Measurements from ENCODE around the gene SLC37A1.
"Not testable (repeated sequence)": the region's sequence is repeated elsewhere in the genome, so short reads cannot be mapped to it uniquely, and the experiment has no call there.

The SLC37A1 gene

GRCh38 chr21:42615924-42616323, 102.3 kb downstream of the SLC37A1 start:
- DNase-seq (ENCODE audit: insufficient read length, low spot score): no peak
- no peak for FAIRE-seq
- TF ChIP-seq POLR2A (IDR thresholded peaks at IDR 0.05; ENCODE audit: low read depth, low read length): no peak

DNA sequence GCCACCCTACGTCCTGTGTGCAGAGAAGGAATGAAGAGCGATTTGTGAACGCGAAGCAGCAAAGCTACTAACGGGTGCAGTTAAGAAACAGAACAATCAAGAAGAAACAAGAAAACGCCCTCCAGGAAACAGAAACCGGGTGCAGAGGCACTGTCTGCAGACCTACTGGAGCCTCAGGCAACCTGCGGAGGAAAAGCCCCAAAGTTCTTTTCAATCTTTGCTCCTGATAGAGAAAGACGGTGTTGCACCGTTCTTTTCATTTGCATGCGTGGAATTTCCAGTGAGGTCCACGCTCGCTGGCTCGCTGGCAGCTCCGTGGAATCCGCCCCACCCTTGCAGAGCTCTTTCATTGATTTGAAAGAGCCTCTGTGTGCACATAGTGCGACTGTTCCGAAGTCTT, 102.8 kb downstream of the SLC37A1 start:
- no peak for FAIRE-seq
- no peak for TF ChIP-seq POLR2A (IDR thresholded peaks at IDR 0.05; ENCODE audit: low read depth, low read length)
- no peak for DNase-seq (ENCODE audit: insufficient read length, low spot score)

DNA sequence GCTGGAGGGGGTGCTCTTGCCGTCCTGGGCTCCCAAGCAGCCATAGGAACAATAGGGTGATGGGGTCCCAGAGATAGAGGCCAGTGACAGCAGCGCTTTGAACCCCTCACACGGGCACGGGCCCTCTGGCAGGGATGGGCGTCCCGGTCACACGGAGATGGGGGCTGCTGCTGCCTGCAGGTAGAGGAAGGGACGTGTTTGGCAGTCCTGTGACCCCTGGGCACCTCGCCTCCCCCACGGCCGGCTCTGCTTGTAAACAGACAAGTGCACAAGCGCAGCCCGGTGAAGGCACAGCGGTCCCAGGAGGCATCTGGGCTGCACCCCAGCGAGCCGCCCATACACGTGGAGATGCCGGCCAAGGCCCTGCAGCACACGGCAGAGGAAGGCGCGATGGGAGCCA, 103.3 kb downstream of the SLC37A1 start:
- FAIRE-seq (no peak), DNase-seq (ENCODE audit: insufficient read length, low spot score) (no peak)

DNA sequence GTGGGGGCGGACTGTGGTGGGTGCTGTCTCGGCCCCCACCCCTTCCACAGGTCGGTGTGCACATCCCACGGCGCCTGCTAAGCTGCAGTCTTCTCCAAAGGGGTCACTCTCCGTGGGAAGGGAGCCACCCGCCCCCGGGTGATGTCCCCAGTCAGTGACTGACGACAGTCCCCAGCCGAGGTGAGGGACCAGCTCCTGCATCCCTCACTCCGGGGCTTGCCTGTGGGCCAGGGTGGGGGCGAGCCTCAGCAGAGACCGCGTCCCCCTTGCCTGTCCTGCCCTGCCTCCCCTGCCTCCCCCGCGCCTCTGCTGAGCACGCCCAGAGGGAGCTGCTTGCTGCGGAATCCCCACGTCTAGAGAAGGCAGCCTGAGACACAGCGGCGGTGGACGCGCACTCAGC, 103.8 kb downstream of the SLC37A1 start:
- no peak for FAIRE-seq
- no peak for DNase-seq (ENCODE audit: insufficient read length, low spot score)
- no peak for TF ChIP-seq POLR2A (IDR thresholded peaks at IDR 0.05; ENCODE audit: low read depth, low read length)

More for the DNA sequence above, 103.3 kb downstream of the SLC37A1 start:
- no peak for TF ChIP-seq POLR2A (IDR thresholded peaks at IDR 0.05; ENCODE audit: low read depth, low read length)

DNA sequence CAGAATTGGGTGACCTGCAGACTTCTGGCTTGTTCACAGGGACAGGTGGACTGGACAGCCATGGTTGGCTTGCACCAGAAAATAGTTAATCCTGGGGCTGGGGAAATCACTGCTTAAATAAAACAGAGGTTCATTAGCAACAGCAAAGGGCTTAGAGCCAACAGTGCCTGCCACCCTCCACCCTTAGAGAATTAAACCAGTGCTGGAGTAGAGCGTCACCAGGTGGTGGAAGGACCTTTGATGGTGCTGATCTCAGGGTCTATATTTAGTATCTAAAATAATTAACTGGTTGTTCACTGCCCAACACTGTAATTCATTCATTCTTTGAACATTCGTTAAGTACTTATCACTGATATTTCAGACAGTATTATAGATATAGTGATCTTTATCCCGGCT, 105.1 kb downstream of the SLC37A1 start:
- DNase-seq (ENCODE audit: insufficient read length, low spot score) (no peak), FAIRE-seq (no peak)
- no peak for TF ChIP-seq POLR2A (IDR thresholded peaks at IDR 0.05; ENCODE audit: low read depth, low read length)

DNA sequence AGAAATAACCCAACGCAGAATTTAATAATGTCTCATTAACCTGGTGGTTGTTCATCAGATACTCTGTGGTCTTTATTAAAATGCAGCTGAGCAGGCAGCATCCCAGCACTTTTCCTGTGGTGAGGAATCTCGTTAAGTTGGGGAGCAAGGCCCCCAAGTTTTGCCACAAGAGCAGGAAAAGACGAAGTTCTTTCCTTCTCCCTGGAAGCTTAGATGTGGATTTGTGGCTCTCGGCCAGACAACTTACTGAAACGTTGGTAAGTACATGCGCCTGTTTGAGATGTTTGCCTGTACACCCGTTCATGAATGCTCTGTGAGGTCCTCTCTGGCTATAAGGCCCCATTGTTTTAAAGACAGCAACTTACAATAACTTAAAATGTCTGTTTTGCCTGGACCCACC, 105.5 kb downstream of the SLC37A1 start:
- no peak for FAIRE-seq
- no peak for DNase-seq (ENCODE audit: insufficient read length, low spot score)
- TF ChIP-seq POLR2A (IDR thresholded peaks at IDR 0.05; ENCODE audit: low read depth, low read length): no peak

DNA sequence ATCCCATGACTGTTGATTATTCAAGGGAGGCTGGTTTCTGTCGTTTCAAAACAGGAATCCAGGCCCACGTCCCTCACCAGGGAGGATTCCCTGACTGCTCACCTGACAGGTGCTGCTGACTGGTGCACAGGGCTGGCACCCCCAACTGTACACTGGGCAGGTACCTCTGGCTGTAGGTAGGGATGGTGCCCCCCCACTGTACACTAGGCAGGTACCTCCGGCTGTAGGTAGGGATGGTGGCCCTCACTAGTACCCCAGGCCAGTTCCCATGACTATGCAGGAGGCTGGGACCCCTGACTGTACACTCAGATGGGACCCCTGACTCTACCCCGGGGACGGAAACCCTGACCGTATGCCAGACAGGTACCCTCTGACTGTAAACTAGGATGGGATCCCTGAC, 106.2 kb downstream of the SLC37A1 start:
- DNase-seq (ENCODE audit: insufficient read length, low spot score) (no peak), FAIRE-seq (no peak)
- no peak for TF ChIP-seq POLR2A (IDR thresholded peaks at IDR 0.05; ENCODE audit: low read depth, low read length)

DNA sequence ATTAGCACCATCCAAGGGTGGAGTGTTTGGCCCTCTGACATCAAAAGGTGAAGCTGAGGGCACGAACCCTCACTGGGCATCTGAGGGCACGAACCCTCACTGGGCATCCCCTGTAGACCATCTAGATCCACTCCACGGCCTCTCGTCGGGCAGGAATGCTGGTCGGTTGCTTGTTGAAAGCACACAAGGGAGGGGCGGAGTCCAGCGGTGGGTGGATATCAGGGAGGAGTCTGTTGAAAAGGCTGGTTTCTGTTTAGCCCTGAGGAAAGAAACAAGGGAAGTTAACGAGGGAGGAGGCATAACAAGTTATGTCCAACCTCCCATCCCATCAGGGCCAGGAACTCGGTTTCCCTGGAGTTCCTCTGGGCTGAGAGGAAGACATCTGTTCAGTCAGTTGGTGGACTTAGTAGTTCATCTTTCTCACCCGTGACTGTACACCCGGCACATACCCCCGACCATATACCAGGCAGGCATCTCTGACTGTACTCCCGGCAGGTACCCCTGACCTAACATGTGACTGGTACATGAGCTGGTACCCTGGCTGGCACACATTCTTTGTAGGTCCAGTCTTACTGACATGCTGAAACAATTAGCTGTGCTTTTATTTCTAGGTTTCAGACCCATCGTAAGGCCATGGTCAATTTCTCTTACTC, 107.6 kb downstream of the SLC37A1 start:
- FAIRE-seq (no peak), DNase-seq (ENCODE audit: insufficient read length, low spot score) (no peak)
- TF ChIP-seq POLR2A (IDR thresholded peaks at IDR 0.05; ENCODE audit: low read depth, low read length): no peak

DNA sequence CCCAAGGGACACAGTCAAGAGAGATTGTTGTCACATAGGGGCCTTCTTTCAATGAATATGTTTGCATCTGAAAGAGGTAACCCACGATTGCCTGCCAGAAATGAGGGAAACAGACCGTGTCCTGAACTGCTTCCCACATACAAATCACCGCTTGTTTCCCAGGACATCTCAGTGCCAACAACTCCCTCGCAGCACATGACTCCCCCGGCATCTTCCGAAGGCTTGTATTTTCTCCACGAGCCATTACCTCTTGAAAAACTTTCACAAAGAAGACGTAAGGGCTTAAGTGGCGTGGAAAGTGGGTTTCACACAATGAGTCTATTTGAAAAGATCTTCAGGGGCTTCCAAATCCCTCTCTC, 108.1 kb downstream of the SLC37A1 start:
- no peak for FAIRE-seq
- no peak for TF ChIP-seq POLR2A (IDR thresholded peaks at IDR 0.05; ENCODE audit: low read depth, low read length)
- DNase-seq (ENCODE audit: insufficient read length, low spot score): no peak

DNA sequence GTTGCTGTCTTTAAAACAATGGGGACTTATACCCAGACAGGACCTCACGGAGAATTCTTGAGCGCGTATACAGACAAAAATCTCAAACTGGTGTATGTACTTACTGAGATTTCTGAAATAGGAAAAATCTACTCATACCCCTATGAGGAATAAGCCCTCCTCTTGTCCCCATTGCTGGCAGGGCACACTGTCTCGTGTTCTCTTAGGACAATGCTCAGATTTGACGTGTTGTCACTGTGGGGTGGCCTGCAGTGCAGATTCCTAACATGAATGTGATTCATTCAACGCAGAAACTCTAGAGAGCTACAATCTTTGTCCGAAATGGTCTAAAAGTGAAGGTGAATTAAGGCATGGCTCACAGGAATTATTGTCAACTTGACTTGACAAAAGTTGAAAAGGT, 108.6 kb downstream of the SLC37A1 start:
- no peak for DNase-seq (ENCODE audit: insufficient read length, low spot score)
- TF ChIP-seq POLR2A (IDR thresholded peaks at IDR 0.05; ENCODE audit: low read depth, low read length): no peak
- FAIRE-seq: no peak

GRCh38 chr21:42623694-42624093, 110.0 kb downstream of the SLC37A1 start:
- FAIRE-seq: no peak
- DNase-seq (ENCODE audit: insufficient read length, low spot score): no peak
- no peak for TF ChIP-seq POLR2A (IDR thresholded peaks at IDR 0.05; ENCODE audit: low read depth, low read length)

- no peak for TF ChIP-seq POLR2A (IDR thresholded peaks at IDR 0.05; ENCODE audit: low read depth, low read length)
- DNase-seq (ENCODE audit: insufficient read length, low spot score) (no peak), FAIRE-seq (no peak)
Observed at GRCh38 chr21:42624095-42624790, 110.6 kb downstream of the SLC37A1 start.

- no peak for TF ChIP-seq POLR2A (IDR thresholded peaks at IDR 0.05; ENCODE audit: low read depth, low read length)
- no peak for FAIRE-seq
- no peak for DNase-seq (ENCODE audit: insufficient read length, low spot score)
Observed at GRCh38 chr21:42624936-42625335, 111.3 kb downstream of the SLC37A1 start.

DNA sequence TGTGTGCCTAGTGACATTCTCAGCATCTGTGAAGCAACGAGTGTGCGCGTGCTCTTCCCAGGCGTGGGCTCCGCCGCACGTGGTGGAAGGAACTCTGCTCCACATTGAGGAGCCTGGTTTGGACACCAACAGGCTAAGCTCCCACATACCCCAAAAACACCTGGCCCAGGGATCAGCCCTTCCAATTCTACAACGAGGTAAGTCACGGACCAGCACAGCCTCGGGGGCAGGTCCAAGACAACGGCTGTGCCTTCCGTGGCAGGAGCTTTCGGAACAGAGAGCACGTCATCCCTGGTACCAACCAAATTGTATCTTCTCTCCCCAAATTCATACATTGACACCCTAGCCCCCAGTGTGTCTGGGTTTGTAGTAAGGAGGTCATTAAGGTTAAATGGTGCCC, 112.5 kb downstream of the SLC37A1 start:
- FAIRE-seq (no peak), DNase-seq (ENCODE audit: insufficient read length, low spot score) (no peak)
- no peak for TF ChIP-seq POLR2A (IDR thresholded peaks at IDR 0.05; ENCODE audit: low read depth, low read length)

DNA sequence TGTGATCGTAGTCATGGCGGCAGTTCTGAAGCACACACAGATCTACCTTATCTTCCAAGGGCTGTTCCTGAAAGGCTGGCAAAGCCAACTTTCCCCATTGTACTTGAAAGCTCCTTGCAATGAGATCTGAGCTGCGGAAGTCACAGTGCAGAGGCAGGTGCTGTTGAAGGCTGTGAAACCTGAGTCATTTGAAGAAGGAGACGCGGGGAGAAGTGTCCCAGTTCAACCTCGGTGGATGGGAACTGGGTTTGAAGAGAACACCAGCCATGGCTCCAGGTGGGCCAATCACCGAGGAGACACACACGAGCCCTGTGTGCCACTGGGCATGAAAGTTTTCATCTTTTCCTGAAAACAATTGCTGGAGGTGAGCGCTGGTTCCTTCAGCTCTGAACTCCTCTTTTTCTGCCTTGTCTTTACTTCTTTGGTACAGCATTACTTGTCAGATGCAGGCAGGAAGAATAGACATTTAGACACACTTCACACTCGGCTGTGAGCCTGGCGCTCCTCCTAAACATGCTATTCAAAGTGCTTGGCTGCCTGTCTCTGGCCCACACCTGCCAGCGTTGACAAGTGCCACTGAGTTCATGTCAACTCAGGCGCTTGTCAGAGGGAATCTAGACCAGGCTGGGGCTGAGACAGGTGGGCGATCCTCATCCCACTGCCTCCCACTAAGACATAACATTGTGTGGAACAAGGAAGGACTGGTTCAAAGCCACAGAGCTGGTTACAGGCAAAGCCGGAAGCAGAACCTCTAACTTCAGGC, 114.1 kb downstream of the SLC37A1 start:
- FAIRE-seq: no peak
- TF ChIP-seq POLR2A (IDR thresholded peaks at IDR 0.05; ENCODE audit: low read depth, low read length): no peak
- no peak for DNase-seq (ENCODE audit: insufficient read length, low spot score)

DNA sequence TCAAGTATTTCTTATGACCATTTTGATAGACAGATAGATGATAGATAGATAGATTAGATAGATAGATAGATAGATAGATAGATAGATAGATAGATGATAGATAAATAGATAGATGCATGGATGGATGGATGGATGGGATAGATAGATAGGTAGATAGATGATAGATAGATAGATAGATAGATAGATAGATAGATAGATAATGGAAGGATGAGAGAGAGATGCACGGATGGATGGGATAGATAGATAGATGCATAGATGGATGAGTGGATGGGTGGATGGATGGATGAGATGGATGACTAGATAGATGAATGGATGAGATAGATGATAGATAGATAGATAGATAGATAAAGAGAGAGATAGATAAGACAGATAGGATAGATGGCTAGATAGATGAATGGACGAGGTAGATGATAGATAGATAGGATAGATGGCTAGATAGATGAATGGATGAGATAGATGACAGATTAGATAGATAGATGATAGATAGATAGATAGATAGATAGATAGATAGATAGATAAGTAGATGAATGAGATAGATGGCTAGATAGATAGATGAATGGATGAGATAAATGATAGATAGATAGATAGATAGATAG, 114.9 kb downstream of the SLC37A1 start:
- DNase-seq (ENCODE audit: insufficient read length, low spot score); FAIRE-seq: not testable (repeated sequence)
